GM21737 (cell line): ENCODE data around the gene LRP3.

Experiments
- ATAC-seq: cut with Tn5 transposase; IDR thresholded peaks from one replicate; pipeline ENCODE4 v1.9.1; 2021; ENCODE audit warnings: mild to moderate bottlenecking, moderate library complexity; ENCODE audit not compliant: unreplicated experiment

Gene LRP3

DNA sequence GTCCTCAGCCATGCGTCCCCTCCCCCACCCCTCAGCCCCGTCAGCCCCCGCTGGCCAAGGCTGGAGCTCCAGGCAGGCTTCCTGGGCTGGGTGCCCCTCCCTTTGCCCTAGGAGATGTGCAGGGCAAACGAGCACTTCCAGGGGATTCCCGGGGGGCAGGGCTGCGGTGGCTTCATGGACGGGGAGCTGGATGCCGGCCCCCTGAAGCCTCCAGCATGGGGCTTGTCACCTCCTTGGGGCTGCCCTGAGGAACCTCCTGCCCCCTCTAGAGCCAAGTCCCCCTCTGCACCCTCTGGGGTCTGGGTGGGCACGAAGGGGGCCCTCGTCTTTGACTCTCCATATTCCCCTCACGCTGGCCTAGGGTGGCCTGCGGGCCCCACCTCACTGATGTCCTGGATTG, 56.9 kb downstream of the LRP3 start:
- ATAC-seq: no peak

DNA sequence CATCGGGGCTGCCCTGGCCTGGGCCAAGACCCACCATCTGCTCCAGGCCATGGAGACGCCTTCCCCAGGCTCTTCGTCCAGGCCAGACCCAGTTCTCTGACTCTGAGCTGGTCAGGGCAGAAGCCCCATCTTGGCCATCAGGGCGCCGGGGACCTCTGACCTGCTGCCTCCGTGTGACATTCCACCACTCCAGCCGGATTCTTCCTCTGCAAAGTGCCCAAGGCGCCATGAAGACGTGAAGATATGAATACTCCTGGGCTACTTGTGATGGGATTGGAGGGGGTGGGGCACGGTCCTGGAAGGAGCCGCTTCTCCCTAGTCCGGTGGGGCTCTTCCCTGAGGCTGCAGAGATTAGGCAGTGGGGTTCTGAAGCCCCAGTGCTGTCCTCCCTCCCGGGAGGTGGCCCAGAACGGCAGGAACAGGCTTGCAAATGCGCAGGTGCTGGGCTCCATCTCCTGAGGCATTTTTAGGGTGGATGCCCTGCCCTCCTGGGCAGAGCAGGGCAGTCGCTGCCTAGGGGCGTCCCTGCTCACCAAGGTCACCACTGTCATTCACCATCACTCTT, 57.5 kb downstream of the LRP3 start:
- no peak for ATAC-seq

DNA sequence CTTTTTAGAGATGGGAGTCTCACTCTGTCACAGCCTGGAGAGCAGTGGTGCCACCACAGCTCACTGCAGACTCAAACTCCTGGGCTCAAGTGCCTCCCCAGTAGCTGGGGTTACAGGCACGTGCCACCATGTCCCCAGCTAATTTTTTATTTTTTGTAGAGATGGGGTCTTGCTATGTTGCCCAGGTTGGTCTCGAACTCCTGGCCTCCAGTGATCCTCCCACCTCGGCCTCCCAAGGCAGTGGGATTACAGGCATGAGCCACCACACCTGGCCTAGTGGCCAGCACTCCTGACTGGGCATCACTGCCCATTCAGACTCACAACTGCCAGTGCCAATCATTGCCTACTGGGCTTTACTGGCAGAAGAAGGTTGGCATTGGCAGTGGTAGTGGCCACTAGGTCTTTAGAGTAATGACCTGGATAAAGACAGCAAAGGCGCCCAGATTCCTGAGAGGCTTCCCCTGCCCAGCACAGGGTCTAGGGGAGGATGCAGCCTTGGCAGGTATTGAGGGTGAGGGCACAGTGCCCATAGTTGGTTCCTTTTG, 58.4 kb downstream of the LRP3 start:
- no peak for ATAC-seq

DNA sequence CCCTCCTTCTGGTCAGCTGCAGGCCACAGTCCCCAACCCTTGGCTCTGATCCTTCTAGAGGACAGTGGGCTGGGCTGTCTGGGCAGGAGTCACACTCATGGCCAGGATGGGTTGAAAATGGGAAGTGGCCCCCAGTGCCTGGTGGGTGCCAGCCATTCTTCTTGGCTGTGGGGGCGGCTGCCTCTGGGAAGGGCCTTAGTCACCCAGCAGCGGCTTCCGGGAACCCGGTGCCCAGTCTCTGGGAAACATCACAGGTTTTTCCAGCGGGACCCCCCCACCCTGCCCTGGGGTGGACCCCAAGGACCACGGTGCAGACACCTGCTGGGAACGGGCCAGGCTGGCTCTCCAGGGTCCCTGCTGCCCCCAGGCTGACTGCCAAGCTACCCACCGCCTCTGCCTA, 58.8 kb downstream of the LRP3 start:
- no peak for ATAC-seq

DNA sequence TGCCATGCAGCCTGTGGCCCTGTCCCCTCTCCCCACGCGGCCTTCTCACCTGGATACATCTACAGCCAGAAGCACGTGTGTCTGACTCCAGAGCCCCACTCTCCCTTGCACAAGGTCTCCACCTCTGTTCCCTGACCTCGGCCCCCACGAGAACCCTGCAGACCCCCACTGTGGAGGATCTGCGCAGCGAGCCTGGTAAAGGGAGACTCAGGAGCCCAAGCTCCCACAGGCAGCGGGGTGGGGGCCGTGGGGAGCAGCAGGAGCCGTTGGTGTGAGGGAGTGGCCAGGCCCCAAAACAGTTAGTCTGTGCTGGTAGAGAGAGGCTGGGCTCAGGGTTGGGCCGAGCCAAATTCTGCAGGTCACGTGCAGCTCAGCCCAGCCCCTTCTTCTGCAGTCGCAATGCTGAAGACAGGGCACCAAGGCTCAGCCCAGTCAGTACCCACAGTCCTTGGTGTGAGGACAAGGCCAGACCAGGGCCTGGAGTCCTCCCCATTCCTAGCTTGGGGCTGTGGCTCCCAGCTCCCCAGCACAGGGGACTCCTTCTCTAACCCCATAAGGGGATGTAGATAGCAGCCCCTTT, 60.2 kb downstream of the LRP3 start:
- no peak for ATAC-seq

DNA sequence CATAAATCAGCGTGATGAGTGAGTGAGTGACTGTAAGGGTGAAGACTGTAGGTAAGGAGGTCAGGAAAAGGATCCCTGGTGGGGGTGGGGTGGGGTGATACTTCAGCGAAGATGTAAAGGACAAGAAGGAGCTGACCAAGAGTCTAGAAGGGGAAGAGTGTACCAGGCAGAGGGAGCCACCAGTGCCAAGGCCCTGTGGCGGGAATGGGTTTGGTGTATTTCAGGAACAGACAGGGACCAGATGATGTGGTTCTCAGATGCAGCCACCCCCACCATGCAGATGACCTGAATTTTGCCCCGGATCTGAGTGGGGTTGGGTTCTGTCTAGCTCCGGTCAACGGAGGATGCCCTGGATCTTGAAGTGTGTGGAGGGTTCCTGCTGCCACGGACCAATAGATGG, 61.7 kb downstream of the LRP3 start:
- ATAC-seq: no peak

DNA sequence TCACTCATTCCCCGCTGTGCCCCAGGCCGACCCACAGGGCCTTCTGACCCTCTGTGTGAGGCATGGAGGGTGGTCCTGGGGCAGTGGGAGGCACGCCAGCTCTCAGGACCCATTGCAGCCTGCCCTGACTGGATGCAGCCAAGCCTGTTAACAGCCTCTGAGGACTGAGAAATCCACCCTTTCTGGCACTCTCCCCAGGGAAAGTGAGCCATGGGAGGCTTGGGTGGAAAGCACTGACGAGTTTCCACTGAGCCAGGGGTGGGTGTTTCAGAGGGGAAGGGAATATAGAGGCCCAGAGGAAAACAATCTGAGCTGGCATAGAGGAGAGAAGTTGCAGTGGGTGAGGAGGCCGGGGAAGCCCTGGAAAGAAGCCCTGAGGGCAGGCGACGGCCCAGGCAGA, 62.1 kb downstream of the LRP3 start:
- ATAC-seq: no peak

DNA sequence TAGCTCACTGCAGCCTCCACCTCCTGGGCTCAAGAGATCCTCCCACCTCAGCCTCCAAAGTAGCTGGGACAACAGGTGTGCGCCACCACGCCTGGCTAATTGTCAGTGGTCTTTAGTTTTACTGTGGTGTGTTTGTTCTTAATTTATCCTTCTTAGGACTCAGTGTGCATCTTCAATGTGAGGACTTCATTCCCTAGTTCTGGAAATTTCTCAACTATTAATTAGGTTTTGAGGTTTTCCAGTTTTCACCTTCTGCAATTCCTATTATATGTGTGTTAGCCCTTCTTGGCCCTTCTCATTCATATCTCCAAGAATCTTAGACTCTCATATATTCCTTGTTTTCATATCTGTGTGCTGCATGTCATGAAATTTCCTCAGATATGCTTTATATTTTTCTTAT, 63.7 kb downstream of the LRP3 start:
- no peak for ATAC-seq
